WTC11 (cell line): ENCODE measurements around the gene EMP2. TPM values are rescaled to one million over a fixed set of nuclear protein-coding genes. Genes with fewer than 3 reads are reported as not detected.

Source experiments
- ATAC-seq: fragments of 200-7000 bp; cut with Tn5 transposase; 2 replicates; pipeline ENCODE4 v1.10.0; 2021; ENCODE audit warnings: mild to moderate bottlenecking, moderate library complexity
- CTCF ChIA-PET: fragments of 300-600 bp; sonication (Branson Sonifier 250); formaldehyde crosslinking; loops from one replicate; lab custom pipeline; 2021; ENCODE audit warnings: antibody characterized with exemption; lab: Charles Lee
- POLR2A ChIA-PET: fragments of 350-600 bp; sonication (Branson Sonifier 250); formaldehyde crosslinking; loops from one replicate; lab custom pipeline; 2021; ENCODE audit warnings: antibody characterized with exemption; lab: Charles Lee
- DNase-seq: peaks from one replicate; pipeline ENCODE4 v3.0.0; 2021; ENCODE audit warnings: low spot score
- H3K27ac Mint-ChIP-seq: 2 replicates; pipeline ENCODE4 v1.8.0; 2021; ENCODE audit warnings: mixed read lengths
- H3K27me3 Mint-ChIP-seq: 2 replicates; pipeline ENCODE4 v1.8.0; 2021; ENCODE audit warnings: low read depth, mild to moderate bottlenecking, moderate library complexity, mixed read lengths
- H3K36me3 Mint-ChIP-seq: 2 replicates; pipeline ENCODE4 v1.8.0; 2021; ENCODE audit warnings: mixed read lengths
- H3K4me1 Mint-ChIP-seq: 2 replicates; pipeline ENCODE4 v1.8.0; 2022; ENCODE audit warnings: mixed read lengths
- H3K4me3 Mint-ChIP-seq: 2 replicates; pipeline ENCODE4 v1.8.0; 2021; ENCODE audit warnings: mild to moderate bottlenecking, moderate library complexity, mixed read lengths
- H3K9me3 Mint-ChIP-seq: 2 replicates; pipeline ENCODE4 v1.8.0; 2021; ENCODE audit warnings: mixed read lengths
- CREB1 ChIP-seq: sonication (generic); formaldehyde crosslinking; IDR thresholded peaks from 2 replicates; pipeline ENCODE4 v1.8.0; 2023; ENCODE audit warnings: mild to moderate bottlenecking, missing genetic modification reagents
- ELF4 ChIP-seq: sonication (generic); formaldehyde crosslinking; IDR thresholded peaks from 2 replicates; pipeline ENCODE4 v1.8.1; 2022; ENCODE audit warnings: low read depth, mild to moderate bottlenecking, moderate library complexity, missing genetic modification reagents
- IRF2 ChIP-seq: sonication (generic); formaldehyde crosslinking; IDR thresholded peaks from 2 replicates; pipeline ENCODE4 v1.8.0; 2022; ENCODE audit warnings: low read depth, missing genetic modification reagents, borderline replicate concordance
- JUN ChIP-seq: sonication (generic); formaldehyde crosslinking; IDR thresholded peaks from 2 replicates; pipeline ENCODE4 v1.8.0; 2023; ENCODE audit warnings: mild to moderate bottlenecking, missing genetic modification reagents
- MYBL2 ChIP-seq: sonication (generic); formaldehyde crosslinking; IDR thresholded peaks from 2 replicates; pipeline ENCODE4 v1.8.1; 2023; ENCODE audit warnings: mild to moderate bottlenecking, moderate library complexity, missing genetic modification reagents
- SMAD4 ChIP-seq: sonication (generic); formaldehyde crosslinking; IDR thresholded peaks from 2 replicates; pipeline ENCODE4 v1.8.0; 2022; ENCODE audit warnings: mild to moderate bottlenecking, missing genetic modification reagents
- TEAD1 ChIP-seq: sonication (generic); formaldehyde crosslinking; IDR thresholded peaks from 2 replicates; pipeline ENCODE4 v1.8.0; 2022; ENCODE audit warnings: mild to moderate bottlenecking, missing genetic modification reagents
- ZNF138 ChIP-seq: sonication (generic); formaldehyde crosslinking; conservative IDR thresholded peaks from 2 replicates; pipeline ENCODE4 v1.8.1; 2022; ENCODE audit warnings: mild to moderate bottlenecking, moderate library complexity, missing genetic modification reagents
- ZNF219 ChIP-seq: sonication (generic); formaldehyde crosslinking; IDR thresholded peaks from 2 replicates; pipeline ENCODE4 v1.8.0; 2023; ENCODE audit warnings: missing genetic modification reagents, mild to moderate bottlenecking, borderline replicate concordance
- ZNF263 ChIP-seq: sonication (generic); formaldehyde crosslinking; IDR thresholded peaks from 2 replicates; pipeline ENCODE4 v1.8.1; 2022; ENCODE audit warnings: low read depth, mild to moderate bottlenecking, moderate library complexity, missing genetic modification reagents
- ZNF423 ChIP-seq: fragments of 250-450 bp; sonication (Bioruptor Pico); IDR thresholded peaks from 2 replicates; pipeline ENCODE4 v2.1.2; 2022; ENCODE audit warnings: mild to moderate bottlenecking, moderate library complexity
- total RNA-seq: library from RNA; stranded (reverse); gene quantifications from 3 replicates; pipeline ENCODE4 v1.2.3, GENCODE V29; 2021
- TF ChIP-seq, protein P1 (sequence below): sonication (generic); formaldehyde crosslinking; IDR thresholded peaks from 2 replicates; pipeline ENCODE4 v1.8.0; 2022; ENCODE audit warnings: mild to moderate bottlenecking, missing genetic modification reagents
- TF ChIP-seq, protein P2 (sequence below): sonication (generic); formaldehyde crosslinking; IDR thresholded peaks from 2 replicates; pipeline ENCODE4 v1.8.0; 2022; ENCODE audit warnings: mild to moderate bottlenecking, missing genetic modification reagents
- TF ChIP-seq, protein P3 (sequence below): sonication (generic); formaldehyde crosslinking; IDR thresholded peaks from 2 replicates; pipeline ENCODE4 v1.8.1; 2023; ENCODE audit warnings: mild to moderate bottlenecking, moderate library complexity, missing genetic modification reagents
- TF ChIP-seq, protein P4 (sequence below): sonication (generic); formaldehyde crosslinking; IDR thresholded peaks from 2 replicates; pipeline ENCODE4 v1.8.1; 2022; ENCODE audit warnings: mild to moderate bottlenecking, missing genetic modification reagents, moderate library complexity, borderline replicate concordance
- TF ChIP-seq, protein P5 (sequence below): fragments of 250-450 bp; sonication (Bioruptor Pico); IDR thresholded peaks from 2 replicates; pipeline ENCODE4 v2.1.2; 2022; ENCODE audit warnings: mild to moderate bottlenecking, moderate library complexity
- TF ChIP-seq, protein P6 (sequence below): sonication (generic); formaldehyde crosslinking; conservative IDR thresholded peaks from 2 replicates; pipeline ENCODE4 v1.8.1; 2023; ENCODE audit warnings: mild to moderate bottlenecking, low read depth, missing genetic modification reagents, moderate library complexity
- TF ChIP-seq, protein P7 (sequence below): fragments of 250-450 bp; sonication (Bioruptor Pico); conservative IDR thresholded peaks from 2 replicates; pipeline ENCODE4 v1.9.0; 2021; ENCODE audit warnings: mild to moderate bottlenecking
- TF ChIP-seq, protein P8 (sequence below): fragments of 250-450 bp; sonication (Bioruptor Pico); IDR thresholded peaks from 2 replicates; pipeline ENCODE4 v1.9.0; 2021; ENCODE audit warnings: mild to moderate bottlenecking, borderline replicate concordance
- TF ChIP-seq, protein P9 (sequence below): sonication (generic); formaldehyde crosslinking; IDR thresholded peaks from 2 replicates; pipeline ENCODE4 v1.8.0; 2023; ENCODE audit warnings: missing genetic modification reagents

The EMP2 gene
- total RNA-seq, 1 experiment from 2014 or later: 16.4 TPM

DNA sequence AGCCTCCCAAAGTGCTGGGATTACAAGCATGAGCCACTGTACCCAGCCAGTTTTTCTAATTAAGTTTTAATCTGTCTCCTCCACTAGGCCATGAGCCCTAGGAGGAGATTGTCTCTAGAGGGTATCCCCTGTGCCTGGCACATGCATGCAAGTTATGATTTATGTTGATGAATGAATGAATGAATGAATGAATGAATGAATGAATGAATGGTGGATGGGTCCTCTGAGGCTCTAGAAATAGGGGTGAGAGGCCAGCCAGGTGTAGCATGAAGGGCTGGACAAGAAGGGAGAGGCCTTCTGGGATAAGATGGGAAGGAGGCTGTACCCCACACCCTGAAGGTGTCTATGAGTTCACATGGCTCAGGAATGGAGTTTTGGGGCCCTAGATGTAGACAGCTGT is 48.8 kb downstream of the EMP2 start:
- no peak overlapping the region for H3K27ac Mint-ChIP-seq
- H3K36me3 Mint-ChIP-seq: no peaks in the 10 kb centered on the region
- TF ChIP-seq ZNF219 (no peak), ZNF138 (CRISPR knock-in tag) (no peak)
- TF ChIP-seq, protein P1, sequence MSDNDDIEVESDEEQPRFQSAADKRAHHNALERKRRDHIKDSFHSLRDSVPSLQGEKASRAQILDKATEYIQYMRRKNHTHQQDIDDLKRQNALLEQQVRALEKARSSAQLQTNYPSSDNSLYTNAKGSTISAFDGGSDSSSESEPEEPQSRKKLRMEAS (CRISPR knock-in tag): no peak
- TF ChIP-seq, protein P2, sequence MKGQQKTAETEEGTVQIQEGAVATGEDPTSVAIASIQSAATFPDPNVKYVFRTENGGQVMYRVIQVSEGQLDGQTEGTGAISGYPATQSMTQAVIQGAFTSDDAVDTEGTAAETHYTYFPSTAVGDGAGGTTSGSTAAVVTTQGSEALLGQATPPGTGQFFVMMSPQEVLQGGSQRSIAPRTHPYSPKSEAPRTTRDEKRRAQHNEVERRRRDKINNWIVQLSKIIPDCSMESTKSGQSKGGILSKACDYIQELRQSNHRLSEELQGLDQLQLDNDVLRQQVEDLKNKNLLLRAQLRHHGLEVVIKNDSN (CRISPR knock-in tag): no peak
- TF ChIP-seq, protein P3, sequence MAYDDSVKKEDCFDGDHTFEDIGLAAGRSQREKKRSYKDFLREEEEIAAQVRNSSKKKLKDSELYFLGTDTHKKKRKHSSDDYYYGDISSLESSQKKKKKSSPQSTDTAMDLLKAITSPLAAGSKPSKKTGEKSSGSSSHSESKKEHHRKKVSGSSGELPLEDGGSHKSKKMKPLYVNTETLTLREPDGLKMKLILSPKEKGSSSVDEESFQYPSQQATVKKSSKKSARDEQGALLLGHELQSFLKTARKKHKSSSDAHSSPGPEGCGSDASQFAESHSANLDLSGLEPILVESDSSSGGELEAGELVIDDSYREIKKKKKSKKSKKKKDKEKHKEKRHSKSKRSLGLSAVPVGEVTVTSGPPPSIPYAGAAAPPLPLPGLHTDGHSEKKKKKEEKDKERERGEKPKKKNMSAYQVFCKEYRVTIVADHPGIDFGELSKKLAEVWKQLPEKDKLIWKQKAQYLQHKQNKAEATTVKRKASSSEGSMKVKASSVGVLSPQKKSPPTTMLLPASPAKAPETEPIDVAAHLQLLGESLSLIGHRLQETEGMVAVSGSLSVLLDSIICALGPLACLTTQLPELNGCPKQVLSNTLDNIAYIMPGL (CRISPR knock-in tag): no peak
- ChIA-PET CTCF (no interaction called here), POLR2A (no interaction called here)
- no peak for ATAC-seq
- no peak for DNase-seq
- H3K9me3 Mint-ChIP-seq: no peaks in the 10 kb centered on the region
- H3K27me3 Mint-ChIP-seq: no peaks in the 10 kb centered on the region
- H3K4me3 Mint-ChIP-seq: no peak overlapping the region
- no peaks in the 10 kb centered on the region for H3K4me1 Mint-ChIP-seq

DNA sequence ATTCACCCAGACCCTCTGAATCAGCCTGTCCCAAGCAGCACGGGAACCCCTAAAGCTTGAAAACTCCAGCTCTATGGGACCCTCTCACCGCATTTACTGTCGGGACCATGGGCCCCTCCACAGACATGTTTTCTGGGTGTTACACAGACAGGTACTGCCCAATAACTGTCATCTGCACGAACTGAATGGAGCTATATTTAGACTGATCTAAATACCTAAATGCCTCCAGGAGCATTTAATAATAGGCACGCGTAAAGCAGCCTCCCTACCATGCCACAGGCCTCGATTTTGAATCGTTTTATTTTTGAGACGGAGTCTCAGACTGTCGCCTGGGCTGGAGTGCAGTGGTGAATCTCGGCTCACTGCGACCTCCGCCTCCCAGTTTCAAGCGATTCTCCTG is 49.7 kb downstream of the EMP2 start:
- DNase-seq: no peak
- POLR2A ChIA-PET: no interaction called here
- TF ChIP-seq ZNF423 (no peak), IRF2 (CRISPR knock-in tag) (no peak), ELF4 (no peak), CREB1 (no peak), JUN (CRISPR knock-in tag) (no peak), TEAD1 (CRISPR knock-in tag) (no peak), SMAD4 (no peak), MYBL2 (no peak), ZNF263 (CRISPR knock-in tag) (no peak)
- TF ChIP-seq, protein P4, sequence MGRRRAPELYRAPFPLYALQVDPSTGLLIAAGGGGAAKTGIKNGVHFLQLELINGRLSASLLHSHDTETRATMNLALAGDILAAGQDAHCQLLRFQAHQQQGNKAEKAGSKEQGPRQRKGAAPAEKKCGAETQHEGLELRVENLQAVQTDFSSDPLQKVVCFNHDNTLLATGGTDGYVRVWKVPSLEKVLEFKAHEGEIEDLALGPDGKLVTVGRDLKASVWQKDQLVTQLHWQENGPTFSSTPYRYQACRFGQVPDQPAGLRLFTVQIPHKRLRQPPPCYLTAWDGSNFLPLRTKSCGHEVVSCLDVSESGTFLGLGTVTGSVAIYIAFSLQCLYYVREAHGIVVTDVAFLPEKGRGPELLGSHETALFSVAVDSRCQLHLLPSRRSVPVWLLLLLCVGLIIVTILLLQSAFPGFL (CRISPR knock-in tag): no peak
- TF ChIP-seq, protein P5, sequence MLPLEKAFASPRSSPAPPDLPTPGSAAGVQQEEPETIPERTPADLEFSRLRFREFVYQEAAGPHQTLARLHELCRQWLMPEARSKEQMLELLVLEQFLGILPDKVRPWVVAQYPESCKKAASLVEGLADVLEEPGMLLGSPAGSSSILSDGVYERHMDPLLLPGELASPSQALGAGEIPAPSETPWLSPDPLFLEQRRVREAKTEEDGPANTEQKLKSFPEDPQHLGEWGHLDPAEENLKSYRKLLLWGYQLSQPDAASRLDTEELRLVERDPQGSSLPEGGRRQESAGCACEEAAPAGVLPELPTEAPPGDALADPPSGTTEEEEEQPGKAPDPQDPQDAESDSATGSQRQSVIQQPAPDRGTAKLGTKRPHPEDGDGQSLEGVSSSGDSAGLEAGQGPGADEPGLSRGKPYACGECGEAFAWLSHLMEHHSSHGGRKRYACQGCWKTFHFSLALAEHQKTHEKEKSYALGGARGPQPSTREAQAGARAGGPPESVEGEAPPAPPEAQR (CRISPR knock-in tag): no peak
- TF ChIP-seq, protein P6, sequence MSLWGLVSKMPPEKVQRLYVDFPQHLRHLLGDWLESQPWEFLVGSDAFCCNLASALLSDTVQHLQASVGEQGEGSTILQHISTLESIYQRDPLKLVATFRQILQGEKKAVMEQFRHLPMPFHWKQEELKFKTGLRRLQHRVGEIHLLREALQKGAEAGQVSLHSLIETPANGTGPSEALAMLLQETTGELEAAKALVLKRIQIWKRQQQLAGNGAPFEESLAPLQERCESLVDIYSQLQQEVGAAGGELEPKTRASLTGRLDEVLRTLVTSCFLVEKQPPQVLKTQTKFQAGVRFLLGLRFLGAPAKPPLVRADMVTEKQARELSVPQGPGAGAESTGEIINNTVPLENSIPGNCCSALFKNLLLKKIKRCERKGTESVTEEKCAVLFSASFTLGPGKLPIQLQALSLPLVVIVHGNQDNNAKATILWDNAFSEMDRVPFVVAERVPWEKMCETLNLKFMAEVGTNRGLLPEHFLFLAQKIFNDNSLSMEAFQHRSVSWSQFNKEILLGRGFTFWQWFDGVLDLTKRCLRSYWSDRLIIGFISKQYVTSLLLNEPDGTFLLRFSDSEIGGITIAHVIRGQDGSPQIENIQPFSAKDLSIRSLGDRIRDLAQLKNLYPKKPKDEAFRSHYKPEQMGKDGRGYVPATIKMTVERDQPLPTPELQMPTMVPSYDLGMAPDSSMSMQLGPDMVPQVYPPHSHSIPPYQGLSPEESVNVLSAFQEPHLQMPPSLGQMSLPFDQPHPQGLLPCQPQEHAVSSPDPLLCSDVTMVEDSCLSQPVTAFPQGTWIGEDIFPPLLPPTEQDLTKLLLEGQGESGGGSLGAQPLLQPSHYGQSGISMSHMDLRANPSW (CRISPR knock-in tag): no peak
- TF ChIP-seq, protein P7, sequence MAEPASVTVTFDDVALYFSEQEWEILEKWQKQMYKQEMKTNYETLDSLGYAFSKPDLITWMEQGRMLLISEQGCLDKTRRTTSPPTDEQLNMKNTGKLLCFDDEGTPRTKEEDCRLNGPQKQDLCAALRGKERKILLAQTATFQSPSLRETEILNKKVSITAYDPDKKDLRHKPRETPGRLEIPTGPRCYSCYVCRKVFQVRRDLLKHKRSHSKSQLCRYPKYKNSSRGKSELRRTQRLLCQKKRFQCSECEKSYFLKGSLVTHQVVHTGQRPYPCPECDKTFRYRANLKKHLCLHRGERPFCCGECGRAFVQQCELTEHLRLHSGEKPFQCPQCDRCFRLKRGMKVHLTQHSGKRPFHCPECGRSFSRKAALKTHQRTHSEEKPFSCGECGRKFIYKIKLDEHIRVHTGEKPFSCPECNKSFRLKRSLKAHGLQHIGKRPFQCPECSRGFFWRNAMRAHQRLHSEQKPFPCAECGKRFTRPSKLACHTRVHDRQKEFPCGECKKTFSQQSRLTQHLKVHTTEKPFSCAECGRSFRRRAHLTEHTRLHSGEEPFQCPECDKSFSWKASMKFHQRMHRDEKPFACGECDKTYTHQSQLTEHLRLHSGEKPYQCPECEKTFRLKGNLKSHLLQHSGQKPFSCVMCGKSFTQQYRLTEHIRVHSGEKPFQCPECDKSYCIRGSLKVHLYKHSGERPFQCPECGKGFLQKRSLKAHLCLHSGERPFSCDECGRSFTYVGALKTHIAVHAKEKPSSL (CRISPR knock-in tag): no peak
- TF ChIP-seq, protein P8, sequence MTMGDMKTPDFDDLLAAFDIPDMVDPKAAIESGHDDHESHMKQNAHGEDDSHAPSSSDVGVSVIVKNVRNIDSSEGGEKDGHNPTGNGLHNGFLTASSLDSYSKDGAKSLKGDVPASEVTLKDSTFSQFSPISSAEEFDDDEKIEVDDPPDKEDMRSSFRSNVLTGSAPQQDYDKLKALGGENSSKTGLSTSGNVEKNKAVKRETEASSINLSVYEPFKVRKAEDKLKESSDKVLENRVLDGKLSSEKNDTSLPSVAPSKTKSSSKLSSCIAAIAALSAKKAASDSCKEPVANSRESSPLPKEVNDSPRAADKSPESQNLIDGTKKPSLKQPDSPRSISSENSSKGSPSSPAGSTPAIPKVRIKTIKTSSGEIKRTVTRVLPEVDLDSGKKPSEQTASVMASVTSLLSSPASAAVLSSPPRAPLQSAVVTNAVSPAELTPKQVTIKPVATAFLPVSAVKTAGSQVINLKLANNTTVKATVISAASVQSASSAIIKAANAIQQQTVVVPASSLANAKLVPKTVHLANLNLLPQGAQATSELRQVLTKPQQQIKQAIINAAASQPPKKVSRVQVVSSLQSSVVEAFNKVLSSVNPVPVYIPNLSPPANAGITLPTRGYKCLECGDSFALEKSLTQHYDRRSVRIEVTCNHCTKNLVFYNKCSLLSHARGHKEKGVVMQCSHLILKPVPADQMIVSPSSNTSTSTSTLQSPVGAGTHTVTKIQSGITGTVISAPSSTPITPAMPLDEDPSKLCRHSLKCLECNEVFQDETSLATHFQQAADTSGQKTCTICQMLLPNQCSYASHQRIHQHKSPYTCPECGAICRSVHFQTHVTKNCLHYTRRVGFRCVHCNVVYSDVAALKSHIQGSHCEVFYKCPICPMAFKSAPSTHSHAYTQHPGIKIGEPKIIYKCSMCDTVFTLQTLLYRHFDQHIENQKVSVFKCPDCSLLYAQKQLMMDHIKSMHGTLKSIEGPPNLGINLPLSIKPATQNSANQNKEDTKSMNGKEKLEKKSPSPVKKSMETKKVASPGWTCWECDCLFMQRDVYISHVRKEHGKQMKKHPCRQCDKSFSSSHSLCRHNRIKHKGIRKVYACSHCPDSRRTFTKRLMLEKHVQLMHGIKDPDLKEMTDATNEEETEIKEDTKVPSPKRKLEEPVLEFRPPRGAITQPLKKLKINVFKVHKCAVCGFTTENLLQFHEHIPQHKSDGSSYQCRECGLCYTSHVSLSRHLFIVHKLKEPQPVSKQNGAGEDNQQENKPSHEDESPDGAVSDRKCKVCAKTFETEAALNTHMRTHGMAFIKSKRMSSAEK (CRISPR knock-in tag): no peak
- TF ChIP-seq, protein P9, sequence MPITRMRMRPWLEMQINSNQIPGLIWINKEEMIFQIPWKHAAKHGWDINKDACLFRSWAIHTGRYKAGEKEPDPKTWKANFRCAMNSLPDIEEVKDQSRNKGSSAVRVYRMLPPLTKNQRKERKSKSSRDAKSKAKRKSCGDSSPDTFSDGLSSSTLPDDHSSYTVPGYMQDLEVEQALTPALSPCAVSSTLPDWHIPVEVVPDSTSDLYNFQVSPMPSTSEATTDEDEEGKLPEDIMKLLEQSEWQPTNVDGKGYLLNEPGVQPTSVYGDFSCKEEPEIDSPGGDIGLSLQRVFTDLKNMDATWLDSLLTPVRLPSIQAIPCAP (CRISPR knock-in tag): no peak

More for the DNA sequence above, 49.7 kb downstream of the EMP2 start:
- CTCF ChIA-PET: interaction anchor here (0.7 to 1.4 kb wide), 3 partner anchors 9 to 213 kb away, joined by 3 to 4 read pairs (median 3); no protein-coding TSS in a partner anchor
- Mint-ChIP-seq H3K4me3 (no peak overlapping the region), H3K9me3 (no peaks in the 10 kb centered on the region), H3K27me3 (no peaks in the 10 kb centered on the region; the same call in 1 of the 2 replicates), H3K27ac (no peak overlapping the region), H3K4me1 (no peaks in the 10 kb centered on the region), H3K36me3 (no peaks in the 10 kb centered on the region)
- no peak for ATAC-seq
